Gastroesophageal sphincter (tissue), 4 donors: Measurements from ENCODE around the gene MED28. TPM values are rescaled to one million over a fixed set of nuclear protein-coding genes. Genes with fewer than 3 reads are reported as not detected.

ENCODE experiments used
- ATAC-seq: fragments of 150-250 bp; one replicate; pipeline ENCODE4 v1.9.1; 2016; ENCODE audit warnings: mild to moderate bottlenecking, moderate library complexity
- H3K27ac ChIP-seq, 4 donors: fragments of 200-600 bp; sonication (generic) in 3 of 4; 1 replicate in 3 of 4; 2 replicates in 1 of 4; pipeline ENCODE4 v1.5.1; 2016 to 2019
- H3K27me3 ChIP-seq: fragments of 200-600 bp; sonication (generic); one replicate; pipeline ENCODE4 v1.5.1; 2019
- H3K36me3 ChIP-seq, 2 donors: fragments of 200-600 bp; sonication (generic); one replicate each; pipeline ENCODE4 v1.5.1; 2019; ENCODE audit warnings: control low read depth in 1 of 2
- H3K4me1 ChIP-seq, 3 donors: fragments of 200-600 bp; sonication (generic); 1 replicate in 2 of 3; 2 replicates in 1 of 3; pipeline ENCODE4 v1.5.1; 2016 to 2019; ENCODE audit warnings: control low read depth in 2 of 3
- H3K4me3 ChIP-seq, 2 donors: fragments of 200-600 bp; sonication (generic); one replicate each; pipeline ENCODE4 v1.5.1; 2019; ENCODE audit warnings: mild to moderate bottlenecking in 1 of 2, moderate library complexity in 1 of 2
- H3K9me3 ChIP-seq, 3 donors: fragments of 200-600 bp; sonication (generic); one replicate each; pipeline ENCODE4 v1.5.1; 2017 to 2019; ENCODE audit warnings: control low read depth in 2 of 3
- EP300 ChIP-seq: sonication (generic); formaldehyde crosslinking; IDR thresholded peaks from one replicate; pipeline ENCODE4 v1.6.1; 2017; ENCODE audit warnings: antibody characterized with exemption, mild to moderate bottlenecking
- POLR2A ChIP-seq, 2 donors: fragments of 450-650 bp; IDR thresholded peaks; one replicate each; pipeline ENCODE4 v1.6.1; 2017; ENCODE audit warnings: antibody characterized with exemption in 2 of 2, mild to moderate bottlenecking in 2 of 2, moderate library complexity in 1 of 2
- POLR2AphosphoS5 ChIP-seq: sonication (generic); formaldehyde crosslinking; IDR thresholded peaks from one replicate; pipeline ENCODE4 v1.6.1; 2017; ENCODE audit warnings: antibody characterized with exemption
- WGBS, 2 donors: methylation state at CpG; one replicate each; pipeline ENCODE4 v1.1.5; 2018; ENCODE audit warnings: low coverage in 1 of 2; 5-methylcytosine and 5-hydroxymethylcytosine counted together
- total RNA-seq, 4 donors: library from RNA; depleted of rRNA; stranded (reverse); fragments of >200 nt; gene quantifications; one replicate each; pipeline ENCODE4 v1.1.0, GENCODE V29; 2016
- TF ChIP-seq, protein P1 (sequence below), 4 experiments: fragments of 200-600 bp in 2 of 4; fragments of 450-650 bp in 2 of 4; sonication (generic) in 1 of 4; IDR thresholded peaks; one replicate each; pipeline ENCODE4 v1.5.1; 2017 to 2019; ENCODE audit warnings: antibody characterized with exemption in 4 of 4, mild to moderate bottlenecking in 2 of 4, moderate library complexity in 2 of 4

The MED28 gene
- total RNA-seq, 4 donors from 2014 or later = 12.9 to 23.3 (median 17.6) TPM

DNA sequence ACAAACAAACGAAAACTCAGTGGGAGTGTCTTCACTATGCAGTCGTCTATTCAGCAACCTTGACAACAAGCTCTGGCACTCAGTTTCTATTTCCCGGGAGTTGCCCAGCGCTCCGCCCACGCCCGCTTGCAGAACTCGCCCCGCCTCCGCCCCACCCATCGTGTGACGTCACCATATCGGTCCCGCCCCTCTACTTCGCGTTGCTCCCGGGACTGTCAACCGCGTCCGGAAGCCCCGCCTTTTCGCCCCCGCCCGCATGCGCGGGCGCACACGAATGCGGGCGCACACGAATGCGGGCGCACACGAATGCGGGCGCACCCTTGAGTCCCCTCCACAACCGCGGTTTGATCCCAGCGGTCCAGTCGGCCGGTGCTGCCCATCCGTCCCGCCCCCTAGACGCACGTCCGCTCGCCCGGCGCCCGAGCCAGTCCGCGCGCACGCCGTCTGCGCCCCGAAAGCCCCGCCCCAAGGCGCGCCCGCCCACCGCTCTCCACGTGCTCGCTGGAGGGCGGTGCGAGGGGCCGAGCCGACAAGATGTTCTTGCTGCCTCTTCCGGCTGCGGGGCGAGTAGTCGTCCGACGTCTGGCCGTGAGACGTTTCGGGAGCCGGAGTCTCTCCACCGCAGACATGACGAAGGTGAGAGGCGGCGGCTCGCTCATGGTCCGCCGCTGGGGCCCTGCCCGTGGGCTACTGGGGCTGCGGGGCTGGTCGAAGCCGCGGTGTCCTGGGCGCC, 37.3 kb upstream of the MED28 start, which contains the start of gene LAP3:
Gene LAP3, plus strand, starts transcription at position 267 of the 733 bp plus-strand sequence. Its CDS starts 268 bp downstream, at position 535.
- Histone ChIP-seq H3K4me3 (peak within 1 kb of the TSS; percentile 66 to 76), H3K36me3 (peaks cover 0 to 19% of the 10 kb centered on the region in 2 donors), H3K9me3 (no peaks in the 10 kb centered on the region), H3K27me3 (no peaks in the 10 kb centered on the region), H3K4me1 (peaks cover 0 to 44% (median 11%) of the 10 kb centered on the region in 3 donors), H3K27ac (peak within 1 kb of the TSS; percentile 79 to 95 (median 92))
- ATAC-seq = peak; percentile 98
- TF ChIP-seq POLR2AphosphoS5 (peak; percentile 97), POLR2A (IDR thresholded peaks at IDR 0.05) (peak; percentile 93 to 94), EP300 (no peak)
- TF ChIP-seq, protein P1, sequence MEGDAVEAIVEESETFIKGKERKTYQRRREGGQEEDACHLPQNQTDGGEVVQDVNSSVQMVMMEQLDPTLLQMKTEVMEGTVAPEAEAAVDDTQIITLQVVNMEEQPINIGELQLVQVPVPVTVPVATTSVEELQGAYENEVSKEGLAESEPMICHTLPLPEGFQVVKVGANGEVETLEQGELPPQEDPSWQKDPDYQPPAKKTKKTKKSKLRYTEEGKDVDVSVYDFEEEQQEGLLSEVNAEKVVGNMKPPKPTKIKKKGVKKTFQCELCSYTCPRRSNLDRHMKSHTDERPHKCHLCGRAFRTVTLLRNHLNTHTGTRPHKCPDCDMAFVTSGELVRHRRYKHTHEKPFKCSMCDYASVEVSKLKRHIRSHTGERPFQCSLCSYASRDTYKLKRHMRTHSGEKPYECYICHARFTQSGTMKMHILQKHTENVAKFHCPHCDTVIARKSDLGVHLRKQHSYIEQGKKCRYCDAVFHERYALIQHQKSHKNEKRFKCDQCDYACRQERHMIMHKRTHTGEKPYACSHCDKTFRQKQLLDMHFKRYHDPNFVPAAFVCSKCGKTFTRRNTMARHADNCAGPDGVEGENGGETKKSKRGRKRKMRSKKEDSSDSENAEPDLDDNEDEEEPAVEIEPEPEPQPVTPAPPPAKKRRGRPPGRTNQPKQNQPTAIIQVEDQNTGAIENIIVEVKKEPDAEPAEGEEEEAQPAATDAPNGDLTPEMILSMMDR (IDR thresholded peaks at IDR 0.05) = peak in 1 of 4 experiments; percentile 27
- WGBS, 2 donors = 0 to 1% methylated on average over 1 to 19 of the region's 91 CpGs

DNA sequence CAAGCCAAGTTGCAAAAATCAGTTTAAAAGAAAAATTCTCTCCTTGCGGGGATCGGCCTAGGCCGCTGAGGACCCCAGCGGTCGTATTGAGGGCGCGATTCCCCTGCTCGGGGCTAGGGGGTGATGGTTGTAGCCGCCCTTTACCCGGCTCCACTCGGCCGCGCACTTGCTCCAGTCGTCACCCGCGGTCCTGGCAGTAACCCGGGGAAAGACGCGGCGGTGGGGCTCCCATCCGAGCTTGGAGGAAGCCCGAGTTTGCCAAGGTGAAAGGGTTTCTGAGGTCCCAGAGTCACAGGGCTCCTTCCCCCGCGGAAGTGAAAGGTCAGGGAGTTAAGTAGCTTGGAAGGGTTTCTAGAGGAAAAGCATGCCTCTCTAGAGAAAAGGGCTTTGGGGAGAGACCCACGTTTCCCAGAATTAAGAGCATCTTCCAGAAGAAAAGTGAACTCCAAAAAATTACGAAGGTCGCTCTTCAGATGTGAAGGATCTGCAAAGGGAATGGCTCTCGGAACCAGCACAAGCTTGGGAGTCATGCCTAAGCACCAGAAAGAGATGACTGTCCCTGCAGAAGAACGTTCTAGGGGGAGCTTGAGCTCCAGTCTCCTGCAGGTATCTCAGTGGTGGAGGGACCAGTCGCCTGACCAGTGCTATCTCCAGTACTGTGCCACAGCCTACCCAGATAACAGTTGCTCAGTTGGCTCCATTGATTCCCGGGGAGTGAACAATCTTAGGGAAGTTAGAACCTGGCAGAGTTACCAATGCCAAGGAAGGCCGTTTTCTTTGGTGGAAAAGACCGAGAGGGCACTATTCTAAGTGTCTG, 36.6 kb upstream of the MED28 start:
- H3K27ac ChIP-seq = peak overlapping the region; percentile 79 to 95 (median 92)
- peak; percentile 12 for ATAC-seq
- 9 to 35% methylated on average over 6 to 9 of the region's 33 CpGs for WGBS, 2 donors

DNA sequence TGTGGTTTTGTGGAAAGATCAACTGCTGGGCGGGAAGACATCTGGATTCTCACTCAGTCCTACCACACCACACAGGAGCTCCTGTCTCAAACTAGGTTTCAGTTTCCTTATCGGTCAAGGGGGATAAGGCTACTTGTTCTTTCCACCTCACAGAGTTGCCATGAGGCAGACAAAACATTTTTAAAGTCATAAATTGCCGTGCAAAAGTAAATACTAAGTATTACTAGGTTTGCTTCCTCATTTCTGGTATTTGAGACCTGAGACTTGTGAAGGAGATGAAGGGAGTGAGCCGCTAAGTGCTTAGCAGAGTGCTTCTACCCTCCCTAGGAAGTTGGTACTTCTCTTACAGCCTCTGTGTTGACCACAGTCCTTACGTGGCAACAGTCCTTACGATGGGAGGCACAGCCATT, 36.0 kb upstream of the MED28 start:
- Histone ChIP-seq H3K4me3 (peak overlapping the region; percentile 66 to 76), H3K27ac (peak overlapping the region in 3 of 4 donors; percentile 91 to 95 (median 92)), H3K4me1 (peaks cover 0 to 44% (median 11%) of the 10 kb centered on the region in 3 donors), H3K9me3 (no peaks in the 10 kb centered on the region), H3K36me3 (peaks cover 2 to 32% of the 10 kb centered on the region in 2 donors), H3K27me3 (no peaks in the 10 kb centered on the region)
- ATAC-seq = no peak
- TF ChIP-seq, protein P1 (IDR thresholded peaks at IDR 0.05) = no peak
- TF ChIP-seq POLR2A (IDR thresholded peaks at IDR 0.05) (no peak), POLR2AphosphoS5 (no peak), EP300 (no peak)
- 53 to 71% methylated on average over 3 to 6 of the region's 6 CpGs for WGBS, 2 donors

More for the DNA sequence above, 36.6 kb upstream of the MED28 start:
- Histone ChIP-seq H3K36me3 (peaks cover 2 to 26% of the 10 kb centered on the region in 2 donors), H3K27me3 (no peaks in the 10 kb centered on the region), H3K9me3 (no peaks in the 10 kb centered on the region), H3K4me3 (peak overlapping the region; percentile 66 to 76), H3K4me1 (peaks cover 0 to 44% (median 11%) of the 10 kb centered on the region in 3 donors)
- TF ChIP-seq, protein P1 (IDR thresholded peaks at IDR 0.05) = peak in 2 of 4 experiments; percentile 2 to 11
- TF ChIP-seq EP300 (no peak), POLR2A (IDR thresholded peaks at IDR 0.05) (no peak), POLR2AphosphoS5 (no peak)

DNA sequence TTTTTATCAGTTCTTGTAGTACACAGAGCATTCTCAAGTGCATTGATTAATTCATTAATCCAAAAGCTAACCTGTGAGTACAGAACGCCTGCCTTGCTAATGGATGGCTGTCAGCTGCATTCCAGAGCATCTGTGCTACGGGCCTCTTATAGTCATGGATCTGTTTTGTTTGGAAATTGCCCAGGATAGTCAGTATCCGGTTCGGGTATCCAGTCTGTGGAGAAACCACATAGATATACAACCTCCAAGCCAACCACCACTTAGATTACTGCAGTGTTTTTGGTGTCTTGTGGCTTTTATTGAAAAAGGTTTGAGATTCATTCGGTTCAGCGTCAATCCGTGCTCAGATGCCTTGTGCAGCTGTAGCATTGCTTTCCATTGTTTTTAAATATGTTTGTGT, 33.5 kb upstream of the MED28 start:
- no peaks in the 10 kb centered on the region for H3K9me3 ChIP-seq
- peak overlapping the region in 1 of 4 donors; percentile 35 for H3K27ac ChIP-seq
- H3K4me1 ChIP-seq = peaks cover 0 to 44% (median 11%) of the 10 kb centered on the region in 3 donors
- no peak overlapping the region for H3K4me3 ChIP-seq
- no peaks in the 10 kb centered on the region for H3K27me3 ChIP-seq
- TF ChIP-seq, protein P1 (IDR thresholded peaks at IDR 0.05) = no peak
- TF ChIP-seq POLR2AphosphoS5 = no peak
- TF ChIP-seq POLR2A (IDR thresholded peaks at IDR 0.05) = no peak
- no peak for TF ChIP-seq EP300
- WGBS, 2 donors = 64 to 78% methylated on average over 6 to 7 of the region's 7 CpGs
- no peak for ATAC-seq
- H3K36me3 ChIP-seq = peaks cover 2 to 57% of the 10 kb centered on the region in 2 donors
